H1 (cell line): ENCODE results near the gene SMTNL1. TPM values are rescaled to one million over a fixed set of nuclear protein-coding genes. Genes with fewer than 3 reads are reported as not detected.

Experiments used
- BRCA1 ChIP-seq: IDR thresholded peaks from 2 replicates; pipeline ENCODE4 v1.6.1; 2012; ENCODE audit warnings: low read depth, low read length, improper control_type of control experiment
- CBX8 ChIP-seq: fragments of 300-800, 300-1000 bp; sonication (generic); IDR thresholded peaks from 2 replicates; pipeline ENCODE4 v1.7.1; 2016; ENCODE audit warnings: low read depth, low read length, borderline replicate concordance
- CTBP2 ChIP-seq: IDR thresholded peaks from 2 replicates; pipeline ENCODE4 v1.7.0; 2011; ENCODE audit warnings: borderline replicate concordance, mild to moderate bottlenecking, moderate library complexity, mixed read lengths, low read length; ENCODE audit not compliant: insufficient read depth, insufficient read length
- E2F6 ChIP-seq: IDR thresholded peaks from 2 replicates; pipeline ENCODE4 v1.6.1; 2012; ENCODE audit warnings: inconsistent platforms
- HDAC2 ChIP-seq, 2 experiments: fragments of 300-600 bp in 1 of 2; sonication (generic) in 1 of 2; IDR thresholded peaks; 2 replicates each; pipeline ENCODE4 v1.6.1; 2011 to 2012; ENCODE audit warnings: low read depth in 2 of 2, low read length in 2 of 2, mild to moderate bottlenecking in 2 of 2, moderate library complexity in 2 of 2, borderline replicate concordance in 1 of 2, inconsistent platforms in 1 of 2
- JUN ChIP-seq: IDR thresholded peaks from 2 replicates; pipeline ENCODE4 v1.6.1; 2011; ENCODE audit warnings: low read depth, mild to moderate bottlenecking, improper control_type of control experiment, low read length
- SIN3A ChIP-seq, 2 experiments: IDR thresholded peaks in 1 of 2; conservative IDR thresholded peaks in 1 of 2; 2 replicates each; pipeline ENCODE4 v1.6.1; 2011 to 2012; ENCODE audit warnings: low read length in 2 of 2, improper control_type of control experiment in 1 of 2, low read depth in 1 of 2, mild to moderate bottlenecking in 1 of 2
- SUZ12 ChIP-seq: fragments of 200-600 bp; sonication (generic); IDR thresholded peaks from 2 replicates; pipeline ENCODE4 v1.6.1; 2012; ENCODE audit warnings: mild to moderate bottlenecking, inconsistent platforms, low read length, moderate library complexity, mixed read lengths
- polyA plus RNA-seq, 7 experiments: library from polyadenylated mRNA; depleted of rRNA in 3 of 7; stranded (reverse) in 5 of 7; unstranded in 2 of 7; fragments of >200 nt in 5 of 7; fragments of 200-250 nt in 2 of 7; gene quantifications; 1 replicate in 5 of 7; 2 replicates in 1 of 7; 4 replicates in 1 of 7; pipeline versions ENCODE4 v1.2.1 to v1.2.3, GENCODE V29; 2011 to 2013; ENCODE audit warnings: missing spikeins in 2 of 7, mixed read lengths in 2 of 7
- total RNA-seq: library from RNA; stranded (reverse); fragmentation: NEBNext Ultra II Directional; extraction: Animal tissue kit (Norgen Biotek cat#: 25700); gene quantifications from 2 replicates; pipeline ENCODE4 v1.2.1, GENCODE V29; 2021

Gene SMTNL1
- total and polyA plus RNA-seq, 2 of the 8 experiments (the other 6 are each of a cell fraction or from before 2014, with no cell fraction given) = 0.18 TPM; not detected in 1

GRCh38 chr11:57516061-57516443 is 21.3 kb upstream of the SMTNL1 start (continued):
- TF ChIP-seq SIN3A (conservative IDR thresholded peaks at IDR 0.05 in 1 of 2, IDR thresholded peaks at IDR 0.05 in 1 of 2; ENCODE audit: low read depth in 1 of 2, low read length in 2 of 2) (no peak), HDAC2 (IDR thresholded peaks at IDR 0.05; ENCODE audit: borderline replicate concordance in 1 of 2, low read depth in 2 of 2, low read length in 2 of 2) (no peak), JUN (no peak), CBX8 (no peak), SUZ12 (no peak), E2F6 (no peak), CTBP2 (no peak), BRCA1 (no peak)
